HepG2 (cell line): ENCODE results near the gene RPL22L1. TPM values are rescaled to one million over a fixed set of nuclear protein-coding genes. Genes with fewer than 3 reads are reported as not detected.
A peak's percentile ranks its signal among the peaks of the same experiment; 100 is the strongest.

Experiments
- ATRX ChIP-seq: sonication (generic); formaldehyde crosslinking; IDR thresholded peaks from 2 replicates; pipeline ENCODE4 v1.4.0; 2020; ENCODE audit warnings: missing genetic modification reagents, borderline replicate concordance
- CHD4 ChIP-seq: fragments of 200-600 bp; sonication (generic); IDR thresholded peaks from 2 replicates; pipeline ENCODE4 v1.7.0; 2017; ENCODE audit warnings: mild to moderate bottlenecking, low read length, borderline replicate concordance
- EEA1 ChIP-seq: sonication (generic); formaldehyde crosslinking; IDR thresholded peaks from 2 replicates; pipeline ENCODE4 v1.5.1; 2020; ENCODE audit warnings: mild to moderate bottlenecking, missing genetic modification reagents, borderline replicate concordance
- FOXP1 ChIP-seq, 2 experiments: fragments of 450-650 bp in 1 of 2; IDR thresholded peaks; 2 replicates each; pipeline ENCODE4 v1.6.1; 2017 to 2018; ENCODE audit warnings: antibody characterized with exemption in 1 of 2
- HES4 ChIP-seq: sonication (generic); formaldehyde crosslinking; IDR thresholded peaks from 2 replicates; pipeline ENCODE4 v1.9.0; 2021; ENCODE audit warnings: mild to moderate bottlenecking, missing genetic modification reagents, borderline replicate concordance
- KLF6 ChIP-seq: IDR thresholded peaks from 2 replicates; pipeline ENCODE4 v1.8.0; 2016; ENCODE audit warnings: missing biosample characterization, missing genetic modification reagents
- NCOA2 ChIP-seq: sonication (generic); formaldehyde crosslinking; IDR thresholded peaks from 2 replicates; pipeline ENCODE4 v1.8.0; 2022; ENCODE audit warnings: inconsistent platforms
- PAXIP1 ChIP-seq: sonication (generic); formaldehyde crosslinking; conservative IDR thresholded peaks from 2 replicates; pipeline ENCODE4 v1.4.0; 2020; ENCODE audit warnings: mild to moderate bottlenecking, missing genetic modification reagents, moderate library complexity
- SPEN ChIP-seq: sonication (generic); formaldehyde crosslinking; IDR thresholded peaks from 2 replicates; pipeline ENCODE4 v1.5.1; 2020; ENCODE audit warnings: low read depth, mild to moderate bottlenecking, missing genetic modification reagents
- TCF12 ChIP-seq, 2 experiments: fragments of 450-650 bp in 1 of 2; sonication (generic) in 1 of 2; formaldehyde crosslinking in 1 of 2; IDR thresholded peaks; 2 replicates each; pipeline versions ENCODE4 v1.6.1 to v1.8.0; 2017 to 2022; ENCODE audit warnings: antibody characterized with exemption in 1 of 2, mild to moderate bottlenecking in 1 of 2, missing genetic modification reagents in 1 of 2, moderate library complexity in 1 of 2
- TFDP2 ChIP-seq: sonication (generic); formaldehyde crosslinking; IDR thresholded peaks from 2 replicates; pipeline ENCODE4 v1.4.0; 2020; ENCODE audit warnings: missing genetic modification reagents
- USF2 ChIP-seq, 2 experiments: sonication (generic) in 1 of 2; formaldehyde crosslinking in 1 of 2; IDR thresholded peaks; 2 replicates each; pipeline versions ENCODE4 v1.5.1 to v1.6.1; 2011 to 2020; ENCODE audit warnings: borderline replicate concordance in 1 of 2, low read depth in 1 of 2, low read length in 1 of 2, mild to moderate bottlenecking in 1 of 2, missing genetic modification reagents in 1 of 2, moderate library complexity in 1 of 2
- ZFP36L1 ChIP-seq: sonication (generic); formaldehyde crosslinking; IDR thresholded peaks from 2 replicates; pipeline ENCODE4 v1.8.0; 2022; ENCODE audit warnings: mild to moderate bottlenecking, missing genetic modification reagents, moderate library complexity
- ZNF101 ChIP-seq: sonication (generic); formaldehyde crosslinking; IDR thresholded peaks from 2 replicates; pipeline ENCODE4 v1.4.0; 2020; ENCODE audit warnings: mild to moderate bottlenecking, low read depth, missing genetic modification reagents, borderline replicate concordance
- ZNF30 ChIP-seq: sonication (generic); formaldehyde crosslinking; IDR thresholded peaks from 2 replicates; pipeline ENCODE4 v1.5.0; 2020; ENCODE audit warnings: mild to moderate bottlenecking, missing genetic modification reagents
- ZNF414 ChIP-seq: sonication (generic); formaldehyde crosslinking; IDR thresholded peaks from 2 replicates; pipeline ENCODE4 v1.5.0; 2020; ENCODE audit warnings: missing genetic modification reagents
- ZNF614 ChIP-seq: IDR thresholded peaks from 2 replicates; pipeline ENCODE4 v1.6.1; 2018; ENCODE audit warnings: missing biosample characterization, missing genetic modification reagents, inconsistent platforms, borderline replicate concordance
- ZNF670 ChIP-seq: sonication (generic); formaldehyde crosslinking; IDR thresholded peaks from 2 replicates; pipeline ENCODE4 v1.8.0; 2022; ENCODE audit warnings: mild to moderate bottlenecking, missing genetic modification reagents, borderline replicate concordance
- ZNF776 ChIP-seq: sonication (generic); formaldehyde crosslinking; IDR thresholded peaks from 2 replicates; pipeline ENCODE4 v1.4.0; 2020; ENCODE audit warnings: mild to moderate bottlenecking, missing genetic modification reagents
- polyA plus RNA-seq, 8 experiments: library from polyadenylated mRNA; depleted of rRNA in 3 of 8; stranded (reverse) in 7 of 8; unstranded in 1 of 8; fragments of >200 nt; fragmentation: Illumina TruSeq in 4 of 8; extraction: Trizol in 4 of 8; gene quantifications; 2 replicates each; pipeline versions ENCODE4 v1.2.1 to v1.2.3, GENCODE V29; 2011 to 2016; ENCODE audit warnings: low read depth in 4 of 8, missing spikeins in 1 of 8, mixed read lengths in 1 of 8; ENCODE audit not compliant: insufficient read depth in 1 of 8
- total RNA-seq, 5 experiments: library from RNA; depleted of rRNA; stranded (reverse); fragments of >200 nt; fragmentation: Illumina TruSeq; extraction: Trizol; gene quantifications; 2 replicates each; pipeline ENCODE4 v1.2.3, GENCODE V29; 2016; ENCODE audit warnings: low read depth in 1 of 5

The RPL22L1 gene
- total and polyA plus RNA-seq, 2 of the 13 experiments (the other 11 are each of a cell fraction or from before 2014, with no cell fraction given) = 42.7 to 152 TPM

- TF ChIP-seq ZNF414 (CRISPR knock-in tag) (peak; percentile 18; the same call in 1 of the 2 replicates), KLF6 (CRISPR knock-in tag) (peak; percentile 55; the same call in 1 of the 2 replicates), SPEN (CRISPR knock-in tag) (0 out of 2 replicates have a peak, but pooled peaks have one; percentile 25), EEA1 (CRISPR knock-in tag) (no peak), ZNF30 (CRISPR knock-in tag) (peak; percentile 53; the same call in 1 of the 2 replicates), ZNF776 (no peak), ZNF670 (CRISPR knock-in tag) (0 out of 2 replicates have a peak, but pooled peaks have one; percentile 46), NCOA2 (CRISPR knock-in tag) (peak; percentile 52; the same call in 1 of the 2 replicates), HES4 (peak; percentile 70; the same call in 1 of the 2 replicates), USF2 (IDR thresholded peaks at IDR 0.05; ENCODE audit: low read depth, low read length) (peak; percentile 97), USF2 (CRISPR knock-in tag; IDR thresholded peaks at IDR 0.05; ENCODE audit: borderline replicate concordance) (peak; percentile 95), FOXP1 (IDR thresholded peaks at IDR 0.05) (no peak), FOXP1 (CRISPR knock-in tag; IDR thresholded peaks at IDR 0.05) (0 out of 2 replicates have a peak, but pooled peaks have one; percentile 11), ZNF614 (peak; percentile 49; the same call in 1 of the 2 replicates), PAXIP1 (CRISPR knock-in tag) (0 out of 2 replicates have a peak, but pooled peaks have one; percentile 6), ZNF101 (0 out of 2 replicates have a peak, but pooled peaks have one; percentile 61), TFDP2 (peak; percentile 77), ZFP36L1 (no peak), TCF12 (IDR thresholded peaks at IDR 0.05) (no peak), TCF12 (CRISPR knock-in tag; IDR thresholded peaks at IDR 0.05) (no peak), ATRX (CRISPR knock-in tag) (no peak), CHD4 (no peak)
Measured at GRCh38 chr3:170908235-170909116, 38.5 kb upstream of the RPL22L1 start, which contains the start of gene EIF5A2 (continued).
